Stimulated activated CD8-positive, alpha-beta memory T cell treated with anti-CD3 and anti-CD28 coated beads, Interleukin-7, amount 100 ng/mL, for 1 hour (primary cell): ENCODE results near the gene SPOCK2.

Experiments
- DNase-seq, 2 donors: peaks; one replicate each; pipeline ENCODE4 v3.0.0-alpha.2; 2020; ENCODE audit warnings: low read depth in 2 of 2

SPOCK2 gene

GRCh38 chr10:72107325-72108003 is 19.1 kb upstream of the SPOCK2 start:
- no peak for DNase-seq

- no peak for DNase-seq
Measured at GRCh38 chr10:72106896-72107295, 18.5 kb upstream of the SPOCK2 start.

DNA sequence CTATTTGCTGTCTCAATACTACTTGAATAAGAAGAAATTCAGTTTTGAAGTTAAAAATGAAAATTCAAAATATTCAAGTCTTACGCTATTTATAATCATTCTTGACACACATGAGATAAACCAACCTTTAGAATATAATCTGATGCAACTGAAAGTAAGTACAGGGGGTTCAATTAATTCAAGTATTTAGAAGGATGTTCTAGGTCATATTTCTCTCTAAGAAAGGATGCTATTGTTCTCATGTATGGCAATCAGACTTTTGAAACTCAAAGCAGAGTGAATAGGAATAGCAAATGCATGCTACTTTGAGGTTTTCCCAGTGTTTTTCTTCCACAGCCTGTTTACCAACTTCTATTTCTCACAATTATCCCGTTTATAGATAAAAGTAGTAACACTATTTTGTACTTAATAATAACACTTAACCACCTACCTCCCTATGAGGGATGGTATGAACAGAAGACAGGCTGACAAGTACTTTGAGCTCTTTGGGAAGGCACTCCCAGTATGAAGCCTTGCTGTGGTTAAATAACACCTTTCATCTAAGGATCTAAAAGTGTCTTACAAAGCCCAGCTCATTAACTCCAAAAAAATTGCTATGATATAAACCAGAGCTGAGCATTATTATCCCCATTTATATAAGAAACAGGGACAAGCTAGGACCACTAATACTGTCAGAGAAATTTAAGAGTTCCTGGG is 18.0 kb upstream of the SPOCK2 start:
- no peak for DNase-seq

GRCh38 chr10:72105710-72106109 is 17.4 kb upstream of the SPOCK2 start:
- no peak for DNase-seq

DNA sequence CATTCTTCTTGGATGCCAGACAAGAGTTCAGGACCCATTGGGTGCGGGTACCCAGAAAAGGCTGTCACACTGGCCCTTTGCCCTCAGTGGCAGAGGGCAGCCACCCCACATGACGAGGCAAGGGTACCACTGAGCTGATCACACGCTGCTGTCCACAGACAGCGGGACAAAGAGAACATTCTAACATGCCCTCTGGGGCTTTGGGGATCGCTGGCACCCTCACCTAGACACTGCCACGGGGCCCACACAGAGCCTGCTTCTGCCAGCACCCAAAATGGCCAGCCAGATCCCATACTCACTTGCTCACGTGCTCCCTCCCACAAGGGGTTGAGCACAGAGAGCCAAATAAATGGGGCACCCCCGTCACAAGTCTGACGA is 16.7 kb upstream of the SPOCK2 start:
- no peak for DNase-seq

- DNase-seq, result no peak
Measured at GRCh38 chr10:72104472-72105097, 16.2 kb upstream of the SPOCK2 start.

- DNase-seq, result no peak
Measured at GRCh38 chr10:72099600-72099921, 11.2 kb upstream of the SPOCK2 start.

GRCh38 chr10:72098836-72099599 is 10.7 kb upstream of the SPOCK2 start:
- DNase-seq, result no peak

DNA sequence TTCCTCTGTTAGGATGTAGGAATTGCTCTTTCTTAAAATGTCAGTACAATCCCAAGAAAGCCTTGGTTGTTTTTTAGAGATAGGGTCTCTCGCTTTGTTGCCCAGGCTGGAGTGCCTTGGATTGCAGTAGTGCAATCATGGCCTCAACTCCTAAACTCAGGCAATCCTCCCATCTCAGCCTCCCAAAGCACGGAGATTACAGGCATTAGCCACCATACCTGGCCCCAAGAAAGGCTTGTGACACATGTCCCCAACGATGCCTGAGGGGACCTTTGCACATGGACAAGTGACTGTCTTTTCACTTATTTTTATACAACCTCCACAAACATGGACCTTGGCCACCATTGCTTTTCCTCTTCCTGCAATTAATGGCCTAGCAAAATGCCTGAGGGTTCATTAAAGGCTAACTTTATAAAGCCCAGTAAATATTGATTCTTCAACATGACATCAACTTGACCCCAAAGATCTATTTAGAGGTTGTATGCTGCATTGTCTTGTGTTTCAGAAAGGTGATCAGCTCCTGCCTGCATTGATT is 10.0 kb upstream of the SPOCK2 start:
- no peak for DNase-seq

DNA sequence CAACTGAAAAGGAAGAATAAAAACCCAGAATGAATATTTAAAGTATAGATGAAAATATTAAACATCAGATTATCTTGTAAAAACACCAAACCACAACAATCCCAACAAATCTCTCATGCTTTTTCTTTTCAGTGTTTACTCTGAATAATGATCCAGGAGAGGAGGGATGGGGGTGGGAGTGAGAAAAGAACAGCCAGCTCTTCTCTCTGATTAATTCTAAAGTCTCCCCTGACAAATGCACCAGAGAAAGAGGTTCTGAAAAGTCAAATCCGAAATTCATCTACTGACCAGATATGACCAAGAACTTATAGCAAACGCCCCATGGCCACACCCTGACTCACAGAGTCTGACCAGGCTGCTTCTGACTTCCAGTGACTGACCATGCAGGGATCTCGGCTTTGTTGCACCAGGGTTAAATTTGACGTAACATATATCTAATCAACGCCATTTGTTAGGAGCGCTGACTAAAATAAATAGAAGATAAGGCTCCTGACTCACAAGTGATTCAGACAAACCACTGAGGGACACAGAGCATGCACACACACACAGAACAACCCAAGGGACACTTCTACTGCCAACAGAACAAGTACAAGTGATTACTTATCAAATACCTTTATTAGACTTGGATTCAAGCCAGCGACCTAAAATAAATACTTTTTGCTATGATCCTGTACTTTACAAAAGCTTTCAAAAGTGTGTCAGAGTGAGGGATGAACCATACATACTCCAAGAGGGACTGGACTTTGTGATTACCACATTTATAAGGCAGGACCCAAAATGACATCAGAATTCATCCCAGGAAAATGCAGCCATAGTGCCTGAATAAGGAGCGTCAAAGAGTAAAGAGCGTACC is 9.3 kb upstream of the SPOCK2 start:
- DNase-seq, result no peak

DNA sequence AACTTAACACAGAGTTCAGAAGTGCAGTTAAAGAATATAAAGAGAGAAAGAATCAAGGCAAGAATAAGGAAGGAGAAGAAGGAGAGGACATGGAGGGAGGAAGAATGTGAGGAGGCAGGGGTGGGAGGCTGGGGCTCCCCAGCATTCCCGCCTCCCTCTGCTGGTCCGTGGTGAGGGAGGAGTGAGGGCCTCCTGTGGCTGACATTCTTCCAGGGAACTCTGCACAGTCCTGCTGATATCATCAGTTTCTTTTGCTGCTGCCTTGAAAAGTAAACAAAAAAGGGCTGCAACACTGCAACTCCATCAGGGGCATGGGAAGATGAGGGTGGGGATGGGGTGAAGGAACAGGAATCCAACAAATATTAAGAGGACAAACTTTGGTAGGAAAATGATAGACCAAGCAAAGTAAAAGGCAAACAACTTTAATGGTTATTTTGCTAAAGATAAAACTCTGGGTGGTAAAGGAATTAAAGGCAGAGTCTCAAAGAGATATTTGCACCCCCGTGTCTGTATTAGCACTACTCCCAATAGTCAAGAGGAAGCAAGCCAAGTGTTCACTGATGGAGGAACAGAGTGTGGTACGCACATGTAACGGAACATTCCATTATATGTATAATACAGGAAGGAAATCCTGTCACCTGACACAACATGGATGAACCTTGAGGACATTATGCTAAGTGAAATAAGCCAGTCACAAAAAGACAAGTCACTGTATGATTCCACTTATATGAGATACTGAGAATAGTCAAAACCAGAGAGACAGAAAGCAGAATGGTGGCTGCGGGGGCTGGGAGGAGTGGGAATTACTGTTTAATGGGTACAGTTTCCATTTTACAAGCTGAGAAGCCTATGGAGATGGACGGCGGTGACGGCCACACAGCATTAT is 8.0 kb upstream of the SPOCK2 start:
- no peak for DNase-seq

GRCh38 chr10:72095195-72095594 is 6.8 kb upstream of the SPOCK2 start:
- DNase-seq, result no peak

- no peak for DNase-seq
Measured at GRCh38 chr10:72094574-72094973, 6.2 kb upstream of the SPOCK2 start.

DNA sequence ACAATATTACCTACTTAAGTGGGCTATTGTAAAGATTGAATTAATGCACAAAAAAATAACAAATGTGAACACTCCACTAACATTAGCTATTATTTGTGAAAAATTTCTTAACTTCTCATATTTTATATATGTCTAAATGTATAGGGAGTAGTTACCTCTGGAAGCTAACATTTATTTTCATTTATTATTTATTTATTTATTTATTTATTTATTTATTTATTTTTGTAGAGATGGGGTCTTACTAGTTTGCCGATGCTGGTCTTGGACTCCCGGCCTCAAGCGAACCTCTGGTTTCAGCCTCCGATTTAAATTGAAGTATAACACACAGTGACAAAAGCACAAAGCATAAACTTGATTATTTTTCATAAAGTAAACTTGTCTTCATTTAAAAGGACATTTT is 5.1 kb upstream of the SPOCK2 start:
- DNase-seq, result no peak

GRCh38 chr10:72092987-72093386 is 4.6 kb upstream of the SPOCK2 start:
- DNase-seq, result no peak

GRCh38 chr10:72092171-72092924 is 4.0 kb upstream of the SPOCK2 start:
- DNase-seq, result no peak

GRCh38 chr10:72090326-72090725 is 2.0 kb upstream of the SPOCK2 start:
- no peak for DNase-seq

- DNase-seq, result no peak
Measured at GRCh38 chr10:72089618-72090017, 1.3 kb upstream of the SPOCK2 start.

GRCh38 chr10:72088889-72089575 is 681 bp upstream of the SPOCK2 start:
- DNase-seq, result no peak
